ENCODE data around the gene HMX1.

DNA sequence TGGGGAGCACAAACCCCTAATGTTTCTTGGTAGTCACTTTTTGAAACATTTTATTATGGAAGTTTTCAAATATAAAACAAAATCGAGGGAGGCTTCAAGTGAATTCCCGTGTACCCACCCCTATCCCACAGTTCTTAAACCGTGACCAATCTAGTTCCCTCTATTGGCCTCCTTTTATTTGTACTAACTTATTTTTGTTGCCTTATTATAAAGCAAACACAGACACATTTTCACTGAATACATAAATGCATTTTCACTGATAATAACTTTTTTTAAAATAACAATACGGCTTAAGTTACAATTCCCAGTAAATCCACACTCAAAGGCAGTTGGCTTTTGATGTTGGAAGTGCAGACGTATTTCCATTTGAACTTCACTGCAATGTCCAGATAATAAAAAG, 9.3 kb downstream of the HMX1 start:
- TF ChIP-seq, protein P1, sequence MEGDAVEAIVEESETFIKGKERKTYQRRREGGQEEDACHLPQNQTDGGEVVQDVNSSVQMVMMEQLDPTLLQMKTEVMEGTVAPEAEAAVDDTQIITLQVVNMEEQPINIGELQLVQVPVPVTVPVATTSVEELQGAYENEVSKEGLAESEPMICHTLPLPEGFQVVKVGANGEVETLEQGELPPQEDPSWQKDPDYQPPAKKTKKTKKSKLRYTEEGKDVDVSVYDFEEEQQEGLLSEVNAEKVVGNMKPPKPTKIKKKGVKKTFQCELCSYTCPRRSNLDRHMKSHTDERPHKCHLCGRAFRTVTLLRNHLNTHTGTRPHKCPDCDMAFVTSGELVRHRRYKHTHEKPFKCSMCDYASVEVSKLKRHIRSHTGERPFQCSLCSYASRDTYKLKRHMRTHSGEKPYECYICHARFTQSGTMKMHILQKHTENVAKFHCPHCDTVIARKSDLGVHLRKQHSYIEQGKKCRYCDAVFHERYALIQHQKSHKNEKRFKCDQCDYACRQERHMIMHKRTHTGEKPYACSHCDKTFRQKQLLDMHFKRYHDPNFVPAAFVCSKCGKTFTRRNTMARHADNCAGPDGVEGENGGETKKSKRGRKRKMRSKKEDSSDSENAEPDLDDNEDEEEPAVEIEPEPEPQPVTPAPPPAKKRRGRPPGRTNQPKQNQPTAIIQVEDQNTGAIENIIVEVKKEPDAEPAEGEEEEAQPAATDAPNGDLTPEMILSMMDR (IDR thresholded peaks at IDR 0.05; ENCODE audit: extremely low read depth in 1 of 2, insufficient read depth in 1 of 2, low read depth in 1 of 2, low read length in 2 of 2), result no peak
- TF ChIP-seq MYC (IDR thresholded peaks at IDR 0.05; ENCODE audit: low read depth, low read length) (no peak), POLR2AphosphoS5 (IDR thresholded peaks at IDR 0.05; ENCODE audit: insufficient read depth, low read depth, low read length) (no peak), EZH2 (IDR thresholded peaks at IDR 0.05; ENCODE audit: borderline replicate concordance, low read depth, low read length, severe bottlenecking) (no peak)
